Measurements from ENCODE around the gene SLC23A3. TPM values are rescaled to one million over a fixed set of nuclear protein-coding genes. Genes with fewer than 3 reads are reported as not detected.

The SLC23A3 gene
- total and polyA plus RNA-seq, 5 donors from 2014 or later, result 1.3 TPM; not detected in 4

Other genes starting within 250 kb of the SLC23A3 start
- gene CDK5R2, start 210.4 kb downstream of the SLC23A3 start, total RNA-seq, result not detected
- not detected for gene CDK5R2, start 210.4 kb downstream of the SLC23A3 start, polyA plus RNA-seq
- gene FEV, start 184.8 kb downstream of the SLC23A3 start, total RNA-seq, result not detected
- not detected for gene FEV, start 184.8 kb downstream of the SLC23A3 start, polyA plus RNA-seq
- gene CRYBA2, start 176.6 kb downstream of the SLC23A3 start, total RNA-seq, result not detected
- not detected for gene CRYBA2, start 176.6 kb downstream of the SLC23A3 start, polyA plus RNA-seq
- not detected for gene CFAP65, start 128.5 kb downstream of the SLC23A3 start, total RNA-seq
- gene CFAP65, start 128.5 kb downstream of the SLC23A3 start, polyA plus RNA-seq, result not detected
- gene IHH, start 109.1 kb downstream of the SLC23A3 start, total RNA-seq, result not detected
- not detected for gene IHH, start 109.1 kb downstream of the SLC23A3 start, polyA plus RNA-seq
- gene NHEJ1, start 9.2 kb downstream of the SLC23A3 start, total RNA-seq, result 12.9 TPM
- gene NHEJ1, start 9.2 kb downstream of the SLC23A3 start, polyA plus RNA-seq, result 10 to 100 TPM; 24.6 to 29.1 (median 26.8) TPM
- gene CNPPD1, start 6.9 kb upstream of the SLC23A3 start, total RNA-seq, result 68.2 TPM
- gene CNPPD1, start 6.9 kb upstream of the SLC23A3 start, polyA plus RNA-seq, result 100 to 1,000 TPM; 100 to 143 (median 113) TPM
- gene RETREG2, start 8.2 kb upstream of the SLC23A3 start, total RNA-seq, result 84.7 TPM
- gene RETREG2, start 8.2 kb upstream of the SLC23A3 start, polyA plus RNA-seq, result 10 to 100 TPM; 62.8 to 89.7 (median 72.1) TPM
- gene ZFAND2B, start 36.8 kb upstream of the SLC23A3 start, total RNA-seq, result 70.8 TPM
- gene ZFAND2B, start 36.8 kb upstream of the SLC23A3 start, polyA plus RNA-seq, result 10 to 100 TPM; 54.4 to 72.1 (median 64.0) TPM
- gene ABCB6, start 48.9 kb upstream of the SLC23A3 start, total RNA-seq, result 6.0 TPM
- gene ABCB6, start 48.9 kb upstream of the SLC23A3 start, polyA plus RNA-seq, result 1 to 10 TPM; 1.5 to 3.9 (median 1.7) TPM
- gene ATG9A, start 59.6 kb upstream of the SLC23A3 start, total RNA-seq, result 68.0 TPM
- 10 to 100 TPM; 18.7 to 21.0 (median 19.0) TPM for gene ATG9A, start 59.6 kb upstream of the SLC23A3 start, polyA plus RNA-seq
- gene ANKZF1, start 59.8 kb upstream of the SLC23A3 start, total RNA-seq, result 123 TPM
- 10 to 100 TPM; 23.5 to 37.5 (median 28.5) TPM for gene ANKZF1, start 59.8 kb upstream of the SLC23A3 start, polyA plus RNA-seq
- 0.86 TPM for gene GLB1L, start 75.4 kb upstream of the SLC23A3 start, total RNA-seq
- gene GLB1L, start 75.4 kb upstream of the SLC23A3 start, polyA plus RNA-seq, result 1 to 10 TPM in 1 of 4 donors, under 1 TPM in 2, not detected in 1; 0.78 to 1.1 (median 0.90) TPM
- 21.9 TPM for gene STK16, start 75.5 kb upstream of the SLC23A3 start, total RNA-seq
- gene STK16, start 75.5 kb upstream of the SLC23A3 start, polyA plus RNA-seq, result 10 to 100 TPM; 14.8 to 26.1 (median 19.1) TPM
- gene TUBA4B, start 83.2 kb upstream of the SLC23A3 start, total RNA-seq, result not detected
- gene TUBA4B, start 83.2 kb upstream of the SLC23A3 start, polyA plus RNA-seq, result not detected
- gene TUBA4A, start 83.9 kb upstream of the SLC23A3 start, total RNA-seq, result 245 TPM
- 100 to 1,000 TPM; 217 to 323 (median 270) TPM for gene TUBA4A, start 83.9 kb upstream of the SLC23A3 start, polyA plus RNA-seq
- 133 TPM for gene DNAJB2, start 109.3 kb upstream of the SLC23A3 start, total RNA-seq
- 1 to 10 TPM; 6.0 to 7.3 (median 6.2) TPM for gene DNAJB2, start 109.3 kb upstream of the SLC23A3 start, polyA plus RNA-seq
- gene PTPRN, start 139.4 kb upstream of the SLC23A3 start, total RNA-seq, result not detected
- gene PTPRN, start 139.4 kb upstream of the SLC23A3 start, polyA plus RNA-seq, result under 1 TPM in 1 of 4 donors, not detected in 3; 0.28 TPM
- gene RESP18, start 162.7 kb upstream of the SLC23A3 start, total RNA-seq, result not detected
- gene RESP18, start 162.7 kb upstream of the SLC23A3 start, polyA plus RNA-seq, result not detected
- 74.0 TPM for gene DNPEP, start 217.9 kb upstream of the SLC23A3 start, total RNA-seq
- 10 to 100 TPM; 51.2 to 76.1 (median 63.5) TPM for gene DNPEP, start 217.9 kb upstream of the SLC23A3 start, polyA plus RNA-seq
- gene DES, start 248.3 kb upstream of the SLC23A3 start, total RNA-seq, result not detected
- not detected for gene DES, start 248.3 kb upstream of the SLC23A3 start, polyA plus RNA-seq